Testis (tissue), 2 donors: ENCODE data around the gene PPME1.

Experiments
- CTCF ChIP-seq, 3 experiments: fragments of 450-650 bp in 2 of 3; fragments of 200-600 bp in 1 of 3; sonication (generic) in 1 of 3; IDR thresholded peaks; one replicate each; pipeline ENCODE4 v1.5.1; 2016 to 2019; ENCODE audit warnings: antibody characterized with exemption in 3 of 3, mild to moderate bottlenecking in 2 of 3, moderate library complexity in 1 of 3
- POLR2A ChIP-seq: fragments of 450-650 bp; IDR thresholded peaks from one replicate; pipeline ENCODE4 v1.6.1; 2017; ENCODE audit warnings: antibody characterized with exemption, mild to moderate bottlenecking, moderate library complexity

- no peak for TF ChIP-seq CTCF (IDR thresholded peaks at IDR 0.05)
- no peak for TF ChIP-seq POLR2A
Measured at GRCh38 chr11:74278103-74278502, 107.0 kb downstream of the PPME1 start.
